Umbilical cord (tissue), 2 donors: ENCODE measurements around the gene ZNF503. TPM values are rescaled to one million over a fixed set of nuclear protein-coding genes. Genes with fewer than 3 reads are reported as not detected.
"Not testable (repeated sequence)": the region's sequence is repeated elsewhere in the genome, so short reads cannot be mapped to it uniquely, and the experiment has no call there.

Experiments
- DNase-seq: peaks from one replicate; pipeline ENCODE4 v3.0.0-alpha.2; 2015; ENCODE audit warnings: low spot score
- total RNA-seq: library from RNA; depleted of rRNA; stranded (reverse); fragments of >200 nt; gene quantifications from one replicate; pipeline ENCODE4 v1.2.3, GENCODE V29; 2014; ENCODE audit warnings: low replicate concordance; ENCODE audit not compliant: insufficient read depth

Gene ZNF503
- total RNA-seq, 1 donor from 2014 or later, result 10.1 TPM

- peak; percentile 26 for DNase-seq
Measured at GRCh38 chr10:75395932-75396630, 5.5 kb downstream of the ZNF503 start.

- peak; percentile 57 for DNase-seq
Measured at GRCh38 chr10:75395066-75395931, 6.3 kb downstream of the ZNF503 start.

- no peak for DNase-seq
Measured at GRCh38 chr10:75394221-75394620, 7.3 kb downstream of the ZNF503 start.

- no peak for DNase-seq
Measured at GRCh38 chr10:75392744-75393143, 8.8 kb downstream of the ZNF503 start.

- DNase-seq, result no peak
Measured at GRCh38 chr10:75392271-75392670, 9.3 kb downstream of the ZNF503 start.

GRCh38 chr10:75390178-75390577 is 11.4 kb downstream of the ZNF503 start:
- no peak for DNase-seq

- DNase-seq, result no peak
Measured at GRCh38 chr10:75388082-75388481, 13.5 kb downstream of the ZNF503 start.

- no peak for DNase-seq
Measured at GRCh38 chr10:75386128-75386527, 15.4 kb downstream of the ZNF503 start.

- DNase-seq, result no peak
Measured at GRCh38 chr10:75379817-75380216, 21.7 kb downstream of the ZNF503 start.

GRCh38 chr10:75379212-75379724 is 22.3 kb downstream of the ZNF503 start:
- peak; percentile 24 for DNase-seq

GRCh38 chr10:75378379-75378778 is 23.2 kb downstream of the ZNF503 start:
- no peak for DNase-seq

GRCh38 chr10:75377869-75378268 is 23.7 kb downstream of the ZNF503 start:
- DNase-seq, result no peak

GRCh38 chr10:75375838-75376237 is 25.7 kb downstream of the ZNF503 start:
- peak; percentile 39 for DNase-seq

- DNase-seq, result no peak
Measured at GRCh38 chr10:75371010-75371409, 30.6 kb downstream of the ZNF503 start.

GRCh38 chr10:75369838-75370237 is 31.7 kb downstream of the ZNF503 start:
- DNase-seq, result not testable (repeated sequence)

GRCh38 chr10:75367901-75368300 is 33.7 kb downstream of the ZNF503 start:
- no peak for DNase-seq

GRCh38 chr10:75367021-75367487 is 34.5 kb downstream of the ZNF503 start:
- DNase-seq, result no peak

- DNase-seq, result no peak
Measured at GRCh38 chr10:75363431-75363830, 38.1 kb downstream of the ZNF503 start.

- peak; percentile 6 for DNase-seq
Measured at GRCh38 chr10:75359876-75360275, 41.7 kb downstream of the ZNF503 start.

- DNase-seq, result peak; percentile 70
Measured at GRCh38 chr10:75358835-75359421, 42.6 kb downstream of the ZNF503 start.

- no peak for DNase-seq
Measured at GRCh38 chr10:75358132-75358531, 43.4 kb downstream of the ZNF503 start.

- DNase-seq, result no peak
Measured at GRCh38 chr10:75357500-75357899, 44.1 kb downstream of the ZNF503 start.
